Measurements from ENCODE around the gene PHB1.

PHB1 gene

DNA sequence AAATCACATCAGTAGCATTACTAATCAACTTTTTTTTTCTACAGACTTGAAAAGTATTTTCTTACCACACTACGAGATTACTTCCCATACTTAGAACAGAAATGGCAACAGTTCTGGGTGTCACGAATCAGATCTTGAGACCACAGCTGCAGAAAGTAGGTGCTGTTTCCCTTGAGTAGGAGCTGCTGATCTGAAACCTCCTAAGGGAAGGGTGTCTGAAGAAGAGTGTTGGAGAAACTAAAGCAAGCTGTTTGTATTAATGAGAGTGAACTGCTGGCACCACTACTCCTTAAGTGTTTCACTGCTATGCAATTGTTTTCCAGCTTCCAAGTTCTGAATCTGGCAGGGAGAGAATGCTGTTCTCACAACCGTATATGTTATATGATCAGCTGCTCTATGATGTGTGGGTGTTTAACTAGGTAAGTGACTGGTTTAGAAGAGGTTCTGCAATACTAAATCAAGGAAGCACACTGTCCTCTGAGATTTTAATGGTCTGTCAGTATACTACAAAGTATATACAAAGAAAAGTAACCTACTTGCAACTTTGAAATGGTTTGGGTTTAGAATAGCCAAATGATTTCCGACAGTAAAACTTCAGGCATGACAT is 55.9 kb downstream of the PHB1 start:
- no peak overlapping the region for H3K27ac ChIP-seq (ENCODE audit: low read length)
- H3K4me3 ChIP-seq (ENCODE audit: low read depth in 1 of 2, low read length in 2 of 2) = peak overlapping the region in 1 of 2 donors; percentile 1
- no peaks in the 10 kb centered on the region for H3K9me3 ChIP-seq (ENCODE audit: control insufficient read depth in 1 of 2, low read length in 2 of 2)
- H3K27me3 ChIP-seq (ENCODE audit: low read depth, low read length) = no peaks in the 10 kb centered on the region
- no peaks in the 10 kb centered on the region for H3K36me3 ChIP-seq (ENCODE audit: control insufficient read depth in 1 of 2, insufficient read depth in 2 of 2, low read length in 2 of 2)
- H3K4me1 ChIP-seq (ENCODE audit: control insufficient read depth in 1 of 2, insufficient read depth in 2 of 2, low read length in 2 of 2) = peaks cover 18 to 45% of the 10 kb centered on the region in 2 donors

- H3K27me3 ChIP-seq (ENCODE audit: low read depth, low read length) = no peaks in the 10 kb centered on the region
- H3K27ac ChIP-seq (ENCODE audit: low read length) = no peak overlapping the region
- H3K4me3 ChIP-seq (ENCODE audit: low read depth in 1 of 2, low read length in 2 of 2) = peak overlapping the region in 1 of 2 donors; percentile 1
- peaks cover 18 to 48% of the 10 kb centered on the region in 2 donors for H3K4me1 ChIP-seq (ENCODE audit: control insufficient read depth in 1 of 2, insufficient read depth in 2 of 2, low read length in 2 of 2)
- H3K9me3 ChIP-seq (ENCODE audit: control insufficient read depth in 1 of 2, low read length in 2 of 2) = no peaks in the 10 kb centered on the region
- no peaks in the 10 kb centered on the region for H3K36me3 ChIP-seq (ENCODE audit: control insufficient read depth in 1 of 2, insufficient read depth in 2 of 2, low read length in 2 of 2)
These were observed 57.2 kb downstream of the PHB1 start for GRCh38 chr17:49357516-49357915.

DNA sequence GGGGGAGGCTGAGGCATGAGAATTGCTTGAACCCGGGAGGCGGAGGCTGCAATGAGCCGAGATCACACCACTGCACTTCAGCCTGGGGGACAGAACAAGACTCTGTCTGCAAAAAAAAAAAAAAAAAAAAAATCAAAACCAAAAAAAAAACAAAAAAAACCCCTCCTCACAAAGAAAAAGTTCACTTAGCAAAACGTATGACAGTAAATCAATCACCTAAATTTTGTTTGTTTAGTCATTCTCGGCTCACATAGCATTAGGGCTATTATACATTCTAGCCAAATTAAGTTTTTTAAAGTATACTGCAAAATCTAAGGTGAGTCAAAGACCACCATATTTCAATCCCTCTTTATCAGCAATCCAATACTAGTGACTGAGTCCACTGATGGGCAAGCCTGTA is 58.4 kb downstream of the PHB1 start:
- H3K27me3 ChIP-seq (ENCODE audit: low read depth, low read length) = no peaks in the 10 kb centered on the region
- no peaks in the 10 kb centered on the region for H3K9me3 ChIP-seq (ENCODE audit: control insufficient read depth in 1 of 2, low read length in 2 of 2)
- peaks cover 18 to 48% of the 10 kb centered on the region in 2 donors for H3K4me1 ChIP-seq (ENCODE audit: control insufficient read depth in 1 of 2, insufficient read depth in 2 of 2, low read length in 2 of 2)
- no peaks in the 10 kb centered on the region for H3K36me3 ChIP-seq (ENCODE audit: control insufficient read depth in 1 of 2, insufficient read depth in 2 of 2, low read length in 2 of 2)
- no peak overlapping the region for H3K27ac ChIP-seq (ENCODE audit: low read length)
- no peak overlapping the region for H3K4me3 ChIP-seq (ENCODE audit: low read depth in 1 of 2, low read length in 2 of 2)

Measured in muscle layer of duodenum (tissue), 2 donors.